ENCODE measurements around the gene CRYBB2.
"Not testable (repeated sequence)": the region's sequence is repeated elsewhere in the genome, so short reads cannot be mapped to it uniquely, and the experiment has no call there.

Gene CRYBB2

DNA sequence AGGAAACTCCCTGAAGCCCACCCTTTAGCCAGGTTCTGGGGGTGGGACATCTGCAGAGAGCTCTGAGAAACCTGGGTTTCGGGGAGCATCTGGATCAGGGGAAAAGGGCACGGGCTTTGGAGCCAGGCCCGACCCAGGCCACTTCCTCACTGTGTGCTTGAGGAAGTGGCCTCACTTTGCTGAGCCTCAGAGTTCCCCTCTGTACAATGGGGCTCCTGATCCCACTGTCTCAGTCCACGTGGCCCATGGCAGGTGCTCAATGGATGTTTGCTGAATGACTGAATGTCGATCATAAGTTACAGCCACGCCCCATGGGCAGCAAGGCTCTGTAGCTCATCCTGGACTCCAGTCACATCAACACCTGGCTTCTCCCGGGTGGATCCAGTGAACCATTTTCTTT lies 18.5 kb upstream of the CRYBB2 start:
- no peak for DNase-seq

- no peak for DNase-seq
These were observed 17.7 kb upstream of the CRYBB2 start for GRCh38 chr22:25201557-25202273.

DNA sequence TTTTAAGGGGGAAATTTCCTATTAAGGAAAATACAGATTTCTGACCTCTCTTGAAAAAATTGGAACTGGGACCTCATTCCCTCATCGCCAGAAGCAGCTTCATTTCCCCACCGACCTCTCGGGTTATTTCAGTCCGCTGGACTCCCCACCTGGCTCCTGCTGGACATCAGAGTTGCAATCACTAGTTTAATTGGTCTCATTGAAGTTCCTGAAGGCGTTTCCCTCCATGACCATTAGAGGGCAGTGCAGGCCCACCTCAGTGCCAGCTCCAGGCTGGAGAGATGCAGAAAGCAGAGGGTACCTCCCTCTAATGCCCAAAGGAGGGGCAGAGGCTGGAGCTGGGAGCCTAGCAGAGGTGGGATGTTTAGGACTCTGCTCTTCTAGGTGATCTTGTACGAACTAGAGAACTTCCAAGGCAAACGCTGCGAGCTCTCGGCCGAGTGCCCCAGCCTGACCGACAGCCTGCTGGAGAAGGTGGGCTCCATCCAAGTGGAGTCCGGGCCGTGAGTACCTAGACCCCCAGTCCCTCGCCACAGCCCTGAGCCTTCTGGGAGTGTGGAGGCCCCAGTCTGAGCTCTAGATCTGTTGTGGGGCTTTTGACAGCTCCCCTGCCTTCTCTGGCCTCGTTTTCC lies 17.0 kb upstream of the CRYBB2 start:
- peak; percentile 55 for DNase-seq

GRCh38 chr22:25203082-25203481 lies 16.4 kb upstream of the CRYBB2 start:
- no peak for DNase-seq

DNA sequence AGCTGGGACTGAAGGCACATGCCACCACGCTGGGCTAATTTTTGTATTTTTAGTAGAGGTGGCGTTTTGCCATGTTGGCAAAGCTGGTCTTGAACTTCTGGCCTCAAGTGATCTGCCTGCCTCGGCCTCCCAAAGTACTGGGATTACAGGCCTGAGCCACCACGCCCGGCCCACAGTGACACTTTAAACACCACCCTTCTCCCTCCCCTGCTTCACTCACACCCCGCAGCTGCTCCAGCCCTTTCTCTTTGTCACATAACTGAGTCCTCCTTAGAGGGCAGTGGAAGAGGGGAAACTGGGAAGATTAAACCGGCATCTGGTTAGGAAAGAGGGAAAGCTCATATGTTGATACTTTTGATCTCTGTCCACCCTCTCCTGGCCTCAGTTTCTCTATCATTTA lies 14.9 kb upstream of the CRYBB2 start:
- DNase-seq: not testable (repeated sequence)

GRCh38 chr22:25205847-25206246 lies 13.6 kb upstream of the CRYBB2 start:
- no peak for DNase-seq

- no peak for DNase-seq
These were observed 12.4 kb upstream of the CRYBB2 start for GRCh38 chr22:25206998-25207397.

GRCh38 chr22:25207553-25208157 lies 11.8 kb upstream of the CRYBB2 start:
- DNase-seq: no peak

GRCh38 chr22:25208328-25208727 lies 11.1 kb upstream of the CRYBB2 start:
- DNase-seq: no peak

DNA sequence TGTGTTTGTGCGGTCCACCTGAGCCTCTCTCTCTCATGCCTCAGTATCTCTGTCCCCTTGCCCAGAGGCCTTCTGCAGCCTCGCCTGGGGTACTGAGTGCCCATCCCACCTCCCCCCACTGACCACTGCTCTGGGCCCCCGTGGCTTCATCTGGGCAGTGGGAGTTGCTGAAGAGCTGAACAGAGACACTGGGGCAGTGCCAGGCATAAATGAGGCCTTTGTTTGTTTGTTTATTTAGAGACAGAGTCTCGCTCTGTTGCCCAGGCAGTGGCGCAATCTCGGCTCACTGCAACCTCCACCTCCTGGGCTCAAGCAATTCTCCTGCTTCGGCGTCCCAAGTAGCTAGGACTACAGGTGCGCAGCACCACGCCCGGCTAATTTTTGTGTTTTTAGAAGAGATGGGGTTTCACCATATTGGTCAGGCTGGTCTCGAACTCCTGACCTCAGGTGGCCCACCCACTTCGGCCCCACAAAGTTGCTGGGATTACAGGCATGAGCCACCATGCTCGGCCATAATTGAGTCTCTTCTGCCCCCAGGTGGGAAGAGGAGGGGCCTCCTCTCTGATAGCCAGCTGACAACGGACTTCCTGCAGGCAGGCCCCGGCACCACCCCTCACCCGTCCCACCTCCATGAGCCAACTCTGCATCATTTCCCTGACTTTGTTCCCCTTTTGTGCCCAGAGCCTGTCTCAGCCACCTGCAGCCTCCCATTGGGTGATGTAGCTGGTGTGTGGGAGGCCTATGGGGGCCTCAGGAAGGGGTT lies 10.5 kb upstream of the CRYBB2 start:
- DNase-seq: no peak

GRCh38 chr22:25210793-25211192 lies 8.6 kb upstream of the CRYBB2 start:
- DNase-seq: no peak

GRCh38 chr22:25212337-25212736 lies 7.1 kb upstream of the CRYBB2 start:
- no peak for DNase-seq

DNA sequence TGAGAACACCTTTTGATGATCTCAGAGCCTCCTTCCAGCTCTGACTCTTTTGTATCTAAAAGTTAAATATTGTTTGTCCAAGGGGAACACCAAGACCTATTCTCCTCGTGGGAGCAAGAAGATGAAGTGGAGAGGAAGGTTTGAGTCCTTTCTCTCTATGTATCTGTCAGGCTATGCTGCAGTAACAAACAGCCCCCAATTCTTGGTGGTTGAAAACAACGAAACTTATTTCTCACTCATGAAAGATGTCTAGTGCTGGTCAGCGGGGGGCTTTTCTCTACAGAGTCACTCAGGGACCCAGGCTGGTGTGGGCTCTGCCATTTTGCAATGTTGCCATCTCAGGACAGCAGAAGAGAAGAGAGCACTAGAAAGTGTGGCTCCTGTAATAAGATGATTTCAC lies 6.2 kb upstream of the CRYBB2 start:
- no peak for DNase-seq

- DNase-seq: no peak
These were observed 3.2 kb upstream of the CRYBB2 start for GRCh38 chr22:25216230-25216629.

- no peak for DNase-seq
These were observed 556 bp downstream of the CRYBB2 start for GRCh38 chr22:25219948-25220442.

- no peak for DNase-seq
These were observed 2.4 kb downstream of the CRYBB2 start for GRCh38 chr22:25221790-25222189.

- DNase-seq: no peak
These were observed 3.9 kb downstream of the CRYBB2 start for GRCh38 chr22:25223269-25223850.

DNA sequence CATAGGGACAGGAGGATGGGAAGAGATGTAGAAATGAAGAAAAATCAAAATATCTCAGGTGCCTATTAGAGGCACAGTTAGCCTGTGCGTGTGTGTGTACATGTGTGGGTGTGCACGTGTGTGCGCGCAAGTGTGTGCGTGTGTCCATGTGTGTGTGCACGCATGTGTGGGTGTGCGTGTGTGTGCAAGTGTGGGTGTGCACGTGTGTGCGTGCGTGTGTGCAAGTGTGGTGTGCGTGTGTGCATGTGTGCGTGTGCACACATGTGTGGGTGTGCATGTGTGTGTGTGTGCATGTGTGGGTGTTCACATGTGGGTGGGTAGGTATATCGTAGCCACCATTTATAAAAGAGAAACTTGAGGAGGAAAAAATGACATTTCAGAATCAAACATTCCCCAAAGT lies 9.4 kb downstream of the CRYBB2 start:
- DNase-seq: no peak

- not testable (repeated sequence) for DNase-seq
These were observed 11.3 kb downstream of the CRYBB2 start for GRCh38 chr22:25230760-25231159.

- DNase-seq: no peak
These were observed 12.9 kb downstream of the CRYBB2 start for GRCh38 chr22:25232301-25232700.

GRCh38 chr22:25233706-25234105 lies 14.3 kb downstream of the CRYBB2 start:
- DNase-seq: not testable (repeated sequence)

GRCh38 chr22:25235547-25236290 lies 16.3 kb downstream of the CRYBB2 start:
- DNase-seq: peak; percentile 49
